GM23338 (cell line): ENCODE results near the gene ZNF837. TPM values are rescaled to one million over a fixed set of nuclear protein-coding genes. Genes with fewer than 3 reads are reported as not detected.

Experiments used
- ATAC-seq: fragments of 200-7000 bp; cut with Tn5 transposase; 3 replicates; pipeline ENCODE4 v1.9.1; 2020
- DNase-seq: peaks from one replicate; pipeline ENCODE4 v3.0.0-alpha.2; 2015; ENCODE audit warnings: low spot score
- H2AFZ ChIP-seq: fragments of 200-600 bp; sonication (generic); 2 replicates; pipeline ENCODE4 v1.8.0; 2016; ENCODE audit warnings: antibody characterized with exemption, mild to moderate bottlenecking, moderate library complexity
- H3F3A ChIP-seq: fragments of 200-600 bp; sonication (generic); replicated peaks from 2 replicates; pipeline ENCODE4 v1.8.0; 2017; ENCODE audit warnings: antibody characterized with exemption, mixed run types, low read depth
- H3K27ac ChIP-seq: fragments of 200-600 bp; sonication (generic); 2 replicates; pipeline ENCODE4 v1.6.1; 2016; ENCODE audit warnings: low read depth
- H3K27me3 ChIP-seq: fragments of 200-600 bp; sonication (generic); 2 replicates; pipeline ENCODE4 v1.8.0; 2016; ENCODE audit warnings: mild to moderate bottlenecking, mixed run types, moderate library complexity; ENCODE audit not compliant: insufficient read depth
- H3K36me3 ChIP-seq: fragments of 200-600 bp; sonication (generic); 2 replicates; pipeline ENCODE4 v1.8.0; 2016; ENCODE audit warnings: mild to moderate bottlenecking; ENCODE audit not compliant: insufficient read depth
- H3K4me1 ChIP-seq: fragments of 200-600 bp; sonication (generic); 2 replicates; pipeline ENCODE4 v1.8.0; 2016; ENCODE audit warnings: mild to moderate bottlenecking, moderate library complexity; ENCODE audit not compliant: insufficient read depth
- H3K4me2 ChIP-seq: fragments of 200-600 bp; sonication (generic); 2 replicates; pipeline ENCODE4 v1.7.1; 2017; ENCODE audit warnings: mixed run types
- H3K4me3 ChIP-seq: fragments of 200-600 bp; sonication (generic); 2 replicates; pipeline ENCODE4 v1.6.1; 2016; ENCODE audit warnings: mixed run types
- H3K79me2 ChIP-seq: fragments of 200-600 bp; sonication (generic); replicated peaks from 2 replicates; pipeline ENCODE4 v1.8.0; 2017; ENCODE audit warnings: mild to moderate bottlenecking; ENCODE audit not compliant: insufficient read depth
- H3K9me2 ChIP-seq: fragments of 200-600 bp; sonication (generic); 2 replicates; pipeline ENCODE4 v1.8.0; 2017; ENCODE audit not compliant: insufficient read depth
- H4K20me1 ChIP-seq: fragments of 200-600 bp; sonication (generic); replicated peaks from 2 replicates; pipeline ENCODE4 v1.8.0; 2017; ENCODE audit warnings: mild to moderate bottlenecking; ENCODE audit not compliant: insufficient read depth
- H3K27ac Mint-ChIP-seq: 2 replicates; pipeline ENCODE4 v1.8.0; 2020; ENCODE audit warnings: inconsistent platforms, mild to moderate bottlenecking, moderate library complexity, mixed read lengths
- H3K27me3 Mint-ChIP-seq: 3 replicates; pipeline ENCODE4 v1.8.0; 2022; ENCODE audit warnings: low read depth, mild to moderate bottlenecking, moderate library complexity, mixed read lengths, inconsistent platforms; ENCODE audit not compliant: insufficient read depth, poor library complexity
- H3K36me3 Mint-ChIP-seq: 3 replicates; pipeline ENCODE4 v1.8.0; 2021; ENCODE audit warnings: low read depth, mild to moderate bottlenecking, inconsistent platforms, moderate library complexity, mixed read lengths
- H3K4me1 Mint-ChIP-seq: 3 replicates; pipeline ENCODE4 v1.8.0; 2020; ENCODE audit warnings: mild to moderate bottlenecking, inconsistent platforms, mixed read lengths
- H3K4me3 Mint-ChIP-seq: 3 replicates; pipeline ENCODE4 v1.8.0; 2021; ENCODE audit warnings: moderate library complexity, mild to moderate bottlenecking, inconsistent platforms, mixed read lengths
- H3K9me3 Mint-ChIP-seq: 3 replicates; pipeline ENCODE4 v1.8.0; 2020; ENCODE audit warnings: moderate library complexity, mild to moderate bottlenecking, inconsistent platforms, mixed read lengths
- CREB1 ChIP-seq: fragments of 250-450 bp; sonication (Bioruptor Pico); IDR thresholded peaks from 2 replicates; pipeline ENCODE4 v1.5.0; 2020; ENCODE audit warnings: low read depth, mild to moderate bottlenecking, moderate library complexity
- EZH2 ChIP-seq: fragments of 200-600 bp; sonication (generic); IDR thresholded peaks from one replicate; pipeline ENCODE4 v1.8.0; 2017; ENCODE audit warnings: antibody characterized with exemption, mild to moderate bottlenecking, low read depth; ENCODE audit not compliant: unreplicated experiment
- EZH2phosphoT487 ChIP-seq: fragments of 200-600 bp; sonication (generic); IDR thresholded peaks from one replicate; pipeline ENCODE4 v1.8.1; 2018; ENCODE audit warnings: antibody characterized with exemption; ENCODE audit not compliant: unreplicated experiment
- JUNB ChIP-seq: IDR thresholded peaks from one replicate; pipeline ENCODE4 v1.6.1; 2016; ENCODE audit warnings: antibody characterized with exemption; ENCODE audit not compliant: unreplicated experiment
- NANOG ChIP-seq: IDR thresholded peaks from 2 replicates; pipeline ENCODE4 v1.6.1; 2016; ENCODE audit warnings: antibody characterized with exemption, borderline replicate concordance
- POLR2AphosphoS5 ChIP-seq: IDR thresholded peaks from 2 replicates; pipeline ENCODE4 v1.6.1; 2016; ENCODE audit warnings: antibody characterized with exemption, low read depth
- STAT1 ChIP-seq: IDR thresholded peaks from one replicate; pipeline ENCODE4 v1.6.1; 2016; ENCODE audit warnings: antibody characterized with exemption; ENCODE audit not compliant: unreplicated experiment
- ZNF114 ChIP-seq: fragments of 250-450 bp; sonication (Bioruptor Pico); IDR thresholded peaks from 2 replicates; pipeline ENCODE4 v1.5.0; 2020; ENCODE audit warnings: mild to moderate bottlenecking, moderate library complexity
- ZNF331 ChIP-seq: fragments of 250-450 bp; sonication (Bioruptor Pico); IDR thresholded peaks from 2 replicates; pipeline ENCODE4 v1.5.0; 2020; ENCODE audit warnings: low read depth, mild to moderate bottlenecking, moderate library complexity
- polyA plus RNA-seq: library from polyadenylated mRNA; unstranded; fragments of >200 nt; fragmentation: Nextera tagmentation; extraction: Ambion mirVana; gene quantifications from 2 replicates; pipeline ENCODE4 v1.2.1, GENCODE V29; 2016
- total RNA-seq: library from RNA; depleted of rRNA; stranded (reverse); fragments of >200 nt; shearing (Covaris generic); gene quantifications from 2 replicates; pipeline ENCODE4 v1.2.3, GENCODE V29; 2014
- TF ChIP-seq, protein P1 (sequence below): IDR thresholded peaks from one replicate; pipeline ENCODE4 v1.6.1; 2018; ENCODE audit warnings: antibody characterized with exemption; ENCODE audit not compliant: unreplicated experiment
- TF ChIP-seq, protein P2 (sequence below): fragments of 250-450 bp; sonication (Bioruptor Pico); IDR thresholded peaks from 2 replicates; pipeline ENCODE4 v1.5.0; 2020; ENCODE audit warnings: mild to moderate bottlenecking, moderate library complexity
- TF ChIP-seq, protein P3 (sequence below), 2 experiments: fragments of 200-600 bp in 1 of 2; sonication (generic) in 1 of 2; conservative IDR thresholded peaks; 2 replicates each; pipeline versions ENCODE4 v1.5.1 to v1.6.1; 2016 to 2017; ENCODE audit warnings: antibody characterized with exemption in 2 of 2, low read depth in 2 of 2, mild to moderate bottlenecking in 2 of 2, moderate library complexity in 1 of 2
- TF ChIP-seq, protein P4 (sequence below): IDR thresholded peaks from 2 replicates; pipeline ENCODE4 v1.6.1; 2016; ENCODE audit warnings: antibody characterized with exemption

Gene ZNF837
- total and polyA plus RNA-seq, 2 experiments from 2014 or later: 3.1 to 11.0 TPM

DNA sequence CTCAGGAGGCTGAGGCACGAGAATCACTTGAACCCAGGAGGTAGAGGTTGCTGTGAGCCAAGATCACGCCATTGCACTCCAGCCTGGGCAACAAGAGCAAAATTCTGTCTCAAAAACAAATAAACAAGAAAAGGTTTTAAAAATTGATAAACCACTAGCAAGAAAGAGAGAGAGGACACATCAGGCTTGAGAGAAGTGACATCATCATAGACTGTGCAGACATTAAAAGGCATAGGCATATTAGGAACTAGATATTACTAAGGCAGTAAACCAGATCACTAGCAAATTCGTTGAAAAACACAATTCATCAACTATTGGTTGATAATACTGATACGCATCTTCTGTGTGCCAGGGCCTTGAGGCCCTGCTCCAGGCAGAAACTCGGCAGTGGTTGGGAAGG is 35.3 kb downstream of the ZNF837 start:
- peaks cover 27% of the 10 kb centered on the region for H3K27me3 Mint-ChIP-seq
- H3K4me1 ChIP-seq: no peaks in the 10 kb centered on the region

More for the DNA sequence above, 35.3 kb downstream of the ZNF837 start:
- H3K36me3 ChIP-seq: no peaks in the 10 kb centered on the region
- H3K27ac Mint-ChIP-seq: no peak overlapping the region
- no peaks in the 10 kb centered on the region; the same call in 2 of the 3 replicates for H3K36me3 Mint-ChIP-seq
- DNase-seq (no peak), ATAC-seq (no peak)
- TF ChIP-seq, protein P1, sequence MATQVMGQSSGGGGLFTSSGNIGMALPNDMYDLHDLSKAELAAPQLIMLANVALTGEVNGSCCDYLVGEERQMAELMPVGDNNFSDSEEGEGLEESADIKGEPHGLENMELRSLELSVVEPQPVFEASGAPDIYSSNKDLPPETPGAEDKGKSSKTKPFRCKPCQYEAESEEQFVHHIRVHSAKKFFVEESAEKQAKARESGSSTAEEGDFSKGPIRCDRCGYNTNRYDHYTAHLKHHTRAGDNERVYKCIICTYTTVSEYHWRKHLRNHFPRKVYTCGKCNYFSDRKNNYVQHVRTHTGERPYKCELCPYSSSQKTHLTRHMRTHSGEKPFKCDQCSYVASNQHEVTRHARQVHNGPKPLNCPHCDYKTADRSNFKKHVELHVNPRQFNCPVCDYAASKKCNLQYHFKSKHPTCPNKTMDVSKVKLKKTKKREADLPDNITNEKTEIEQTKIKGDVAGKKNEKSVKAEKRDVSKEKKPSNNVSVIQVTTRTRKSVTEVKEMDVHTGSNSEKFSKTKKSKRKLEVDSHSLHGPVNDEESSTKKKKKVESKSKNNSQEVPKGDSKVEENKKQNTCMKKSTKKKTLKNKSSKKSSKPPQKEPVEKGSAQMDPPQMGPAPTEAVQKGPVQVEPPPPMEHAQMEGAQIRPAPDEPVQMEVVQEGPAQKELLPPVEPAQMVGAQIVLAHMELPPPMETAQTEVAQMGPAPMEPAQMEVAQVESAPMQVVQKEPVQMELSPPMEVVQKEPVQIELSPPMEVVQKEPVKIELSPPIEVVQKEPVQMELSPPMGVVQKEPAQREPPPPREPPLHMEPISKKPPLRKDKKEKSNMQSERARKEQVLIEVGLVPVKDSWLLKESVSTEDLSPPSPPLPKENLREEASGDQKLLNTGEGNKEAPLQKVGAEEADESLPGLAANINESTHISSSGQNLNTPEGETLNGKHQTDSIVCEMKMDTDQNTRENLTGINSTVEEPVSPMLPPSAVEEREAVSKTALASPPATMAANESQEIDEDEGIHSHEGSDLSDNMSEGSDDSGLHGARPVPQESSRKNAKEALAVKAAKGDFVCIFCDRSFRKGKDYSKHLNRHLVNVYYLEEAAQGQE: no peak
- TF ChIP-seq, protein P2, sequence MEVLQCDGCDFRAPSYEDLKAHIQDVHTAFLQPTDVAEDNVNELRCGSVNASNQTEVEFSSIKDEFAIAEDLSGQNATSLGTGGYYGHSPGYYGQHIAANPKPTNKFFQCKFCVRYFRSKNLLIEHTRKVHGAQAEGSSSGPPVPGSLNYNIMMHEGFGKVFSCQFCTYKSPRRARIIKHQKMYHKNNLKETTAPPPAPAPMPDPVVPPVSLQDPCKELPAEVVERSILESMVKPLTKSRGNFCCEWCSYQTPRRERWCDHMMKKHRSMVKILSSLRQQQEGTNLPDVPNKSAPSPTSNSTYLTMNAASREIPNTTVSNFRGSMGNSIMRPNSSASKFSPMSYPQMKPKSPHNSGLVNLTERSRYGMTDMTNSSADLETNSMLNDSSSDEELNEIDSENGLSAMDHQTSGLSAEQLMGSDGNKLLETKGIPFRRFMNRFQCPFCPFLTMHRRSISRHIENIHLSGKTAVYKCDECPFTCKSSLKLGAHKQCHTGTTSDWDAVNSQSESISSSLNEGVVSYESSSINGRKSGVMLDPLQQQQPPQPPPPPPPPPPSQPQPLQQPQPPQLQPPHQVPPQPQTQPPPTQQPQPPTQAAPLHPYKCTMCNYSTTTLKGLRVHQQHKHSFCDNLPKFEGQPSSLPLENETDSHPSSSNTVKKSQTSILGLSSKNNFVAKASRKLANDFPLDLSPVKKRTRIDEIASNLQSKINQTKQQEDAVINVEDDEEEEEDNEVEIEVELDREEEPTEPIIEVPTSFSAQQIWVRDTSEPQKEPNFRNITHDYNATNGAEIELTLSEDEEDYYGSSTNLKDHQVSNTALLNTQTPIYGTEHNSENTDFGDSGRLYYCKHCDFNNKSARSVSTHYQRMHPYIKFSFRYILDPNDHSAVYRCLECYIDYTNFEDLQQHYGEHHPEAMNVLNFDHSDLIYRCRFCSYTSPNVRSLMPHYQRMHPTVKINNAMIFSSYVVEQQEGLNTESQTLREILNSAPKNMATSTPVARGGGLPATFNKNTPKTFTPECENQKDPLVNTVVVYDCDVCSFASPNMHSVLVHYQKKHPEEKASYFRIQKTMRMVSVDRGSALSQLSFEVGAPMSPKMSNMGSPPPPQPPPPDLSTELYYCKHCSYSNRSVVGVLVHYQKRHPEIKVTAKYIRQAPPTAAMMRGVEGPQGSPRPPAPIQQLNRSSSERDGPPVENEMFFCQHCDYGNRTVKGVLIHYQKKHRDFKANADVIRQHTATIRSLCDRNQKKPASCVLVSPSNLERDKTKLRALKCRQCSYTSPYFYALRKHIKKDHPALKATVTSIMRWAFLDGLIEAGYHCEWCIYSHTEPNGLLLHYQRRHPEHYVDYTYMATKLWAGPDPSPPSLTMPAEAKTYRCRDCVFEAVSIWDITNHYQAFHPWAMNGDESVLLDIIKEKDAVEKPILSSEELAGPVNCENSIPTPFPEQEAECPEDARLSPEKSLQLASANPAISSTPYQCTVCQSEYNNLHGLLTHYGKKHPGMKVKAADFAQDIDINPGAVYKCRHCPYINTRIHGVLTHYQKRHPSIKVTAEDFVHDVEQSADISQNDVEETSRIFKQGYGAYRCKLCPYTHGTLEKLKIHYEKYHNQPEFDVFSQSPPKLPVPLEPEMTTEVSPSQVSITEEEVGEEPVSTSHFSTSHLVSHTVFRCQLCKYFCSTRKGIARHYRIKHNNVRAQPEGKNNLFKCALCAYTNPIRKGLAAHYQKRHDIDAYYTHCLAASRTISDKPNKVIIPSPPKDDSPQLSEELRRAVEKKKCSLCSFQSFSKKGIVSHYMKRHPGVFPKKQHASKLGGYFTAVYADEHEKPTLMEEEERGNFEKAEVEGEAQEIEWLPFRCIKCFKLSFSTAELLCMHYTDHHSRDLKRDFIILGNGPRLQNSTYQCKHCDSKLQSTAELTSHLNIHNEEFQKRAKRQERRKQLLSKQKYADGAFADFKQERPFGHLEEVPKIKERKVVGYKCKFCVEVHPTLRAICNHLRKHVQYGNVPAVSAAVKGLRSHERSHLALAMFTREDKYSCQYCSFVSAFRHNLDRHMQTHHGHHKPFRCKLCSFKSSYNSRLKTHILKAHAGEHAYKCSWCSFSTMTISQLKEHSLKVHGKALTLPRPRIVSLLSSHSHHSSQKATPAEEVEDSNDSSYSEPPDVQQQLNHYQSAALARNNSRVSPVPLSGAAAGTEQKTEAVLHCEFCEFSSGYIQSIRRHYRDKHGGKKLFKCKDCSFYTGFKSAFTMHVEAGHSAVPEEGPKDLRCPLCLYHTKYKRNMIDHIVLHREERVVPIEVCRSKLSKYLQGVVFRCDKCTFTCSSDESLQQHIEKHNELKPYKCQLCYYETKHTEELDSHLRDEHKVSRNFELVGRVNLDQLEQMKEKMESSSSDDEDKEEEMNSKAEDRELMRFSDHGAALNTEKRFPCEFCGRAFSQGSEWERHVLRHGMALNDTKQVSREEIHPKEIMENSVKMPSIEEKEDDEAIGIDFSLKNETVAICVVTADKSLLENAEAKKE: no peak
- no peak for TF ChIP-seq STAT1
- TF ChIP-seq, protein P3, sequence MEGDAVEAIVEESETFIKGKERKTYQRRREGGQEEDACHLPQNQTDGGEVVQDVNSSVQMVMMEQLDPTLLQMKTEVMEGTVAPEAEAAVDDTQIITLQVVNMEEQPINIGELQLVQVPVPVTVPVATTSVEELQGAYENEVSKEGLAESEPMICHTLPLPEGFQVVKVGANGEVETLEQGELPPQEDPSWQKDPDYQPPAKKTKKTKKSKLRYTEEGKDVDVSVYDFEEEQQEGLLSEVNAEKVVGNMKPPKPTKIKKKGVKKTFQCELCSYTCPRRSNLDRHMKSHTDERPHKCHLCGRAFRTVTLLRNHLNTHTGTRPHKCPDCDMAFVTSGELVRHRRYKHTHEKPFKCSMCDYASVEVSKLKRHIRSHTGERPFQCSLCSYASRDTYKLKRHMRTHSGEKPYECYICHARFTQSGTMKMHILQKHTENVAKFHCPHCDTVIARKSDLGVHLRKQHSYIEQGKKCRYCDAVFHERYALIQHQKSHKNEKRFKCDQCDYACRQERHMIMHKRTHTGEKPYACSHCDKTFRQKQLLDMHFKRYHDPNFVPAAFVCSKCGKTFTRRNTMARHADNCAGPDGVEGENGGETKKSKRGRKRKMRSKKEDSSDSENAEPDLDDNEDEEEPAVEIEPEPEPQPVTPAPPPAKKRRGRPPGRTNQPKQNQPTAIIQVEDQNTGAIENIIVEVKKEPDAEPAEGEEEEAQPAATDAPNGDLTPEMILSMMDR (conservative IDR thresholded peaks at IDR 0.05; ENCODE audit: low read depth in 2 of 2): no peak
- no peak for TF ChIP-seq POLR2AphosphoS5
- TF ChIP-seq EZH2phosphoT487: no peak
- TF ChIP-seq, protein P4, sequence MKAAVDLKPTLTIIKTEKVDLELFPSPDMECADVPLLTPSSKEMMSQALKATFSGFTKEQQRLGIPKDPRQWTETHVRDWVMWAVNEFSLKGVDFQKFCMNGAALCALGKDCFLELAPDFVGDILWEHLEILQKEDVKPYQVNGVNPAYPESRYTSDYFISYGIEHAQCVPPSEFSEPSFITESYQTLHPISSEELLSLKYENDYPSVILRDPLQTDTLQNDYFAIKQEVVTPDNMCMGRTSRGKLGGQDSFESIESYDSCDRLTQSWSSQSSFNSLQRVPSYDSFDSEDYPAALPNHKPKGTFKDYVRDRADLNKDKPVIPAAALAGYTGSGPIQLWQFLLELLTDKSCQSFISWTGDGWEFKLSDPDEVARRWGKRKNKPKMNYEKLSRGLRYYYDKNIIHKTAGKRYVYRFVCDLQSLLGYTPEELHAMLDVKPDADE: no peak
- no peak for TF ChIP-seq CREB1 (CRISPR knock-in tag)
- TF ChIP-seq EZH2: no peak
- no peak for TF ChIP-seq NANOG
- no peak for TF ChIP-seq JUNB
- no peak for TF ChIP-seq ZNF114 (CRISPR knock-in tag)
- TF ChIP-seq ZNF331 (CRISPR knock-in tag): no peak
- no peaks in the 10 kb centered on the region for H3K9me3 Mint-ChIP-seq
- H3K4me1 Mint-ChIP-seq: peaks cover 3% of the 10 kb centered on the region; the same call in 2 of the 3 replicates
- H2AFZ ChIP-seq: no peak overlapping the region
- H3K4me2 ChIP-seq: no peak overlapping the region
- peaks cover 38% of the 10 kb centered on the region for H3K27me3 ChIP-seq
- H3K4me3 Mint-ChIP-seq: peak overlapping the region; percentile 90; the same call in 2 of the 3 replicates
- H3K9me2 ChIP-seq: no peaks in the 10 kb centered on the region
- H4K20me1 ChIP-seq: no peaks in the 10 kb centered on the region; the same call in 1 of the 2 replicates
- H3K79me2 ChIP-seq: no peaks in the 10 kb centered on the region
- H3K4me3 ChIP-seq: no peak overlapping the region
- no peak overlapping the region for H3K27ac ChIP-seq
- peaks cover 4% of the 10 kb centered on the region; the same call in 1 of the 2 replicates for H3F3A ChIP-seq
